ENCODE results near the gene PLLP. TPM values are rescaled to one million over a fixed set of nuclear protein-coding genes. Genes with fewer than 3 reads are reported as not detected.

PLLP gene
- total RNA-seq, 1 experiment from 2014 or later: 2.8 TPM

GRCh38 chr16:57216968-57217367 lies 67.5 kb downstream of the PLLP start:
- DNase-seq: no peak
- H3K4me2 ChIP-seq: no peak overlapping the region
- no TSS peak for BruUV-seq (replicated peaks)
- peaks cover 34% of the 10 kb centered on the region for H3K9me3 ChIP-seq (ENCODE audit: insufficient read depth, low read depth)
- no peaks in the 10 kb centered on the region for H3K79me2 ChIP-seq (ENCODE audit: low read depth)
- ChIA-PET CTCF (no interaction called here), POLR2A (ENCODE audit: unreplicated experiment) (no interaction called here)
- no peak overlapping the region for H3K27ac ChIP-seq
- peaks cover 72% of the 10 kb centered on the region for H3K36me3 ChIP-seq (ENCODE audit: low read depth)
- no peaks in the 10 kb centered on the region for H3K4me1 ChIP-seq (replicated peaks; ENCODE audit: insufficient read depth)
- no peaks in the 10 kb centered on the region for H3F3A ChIP-seq (ENCODE audit: insufficient read depth, low read depth)
- intact Hi-C loops (cut with micrococcal nuclease; ENCODE audit: unreplicated experiment): no loop called here
- no peak overlapping the region for H3K4me3 ChIP-seq
- no peak overlapping the region for H2AFZ ChIP-seq
- H3K27me3 ChIP-seq (ENCODE audit: insufficient read depth, low read depth): no peaks in the 10 kb centered on the region
- TF ChIP-seq EZH2 (IDR thresholded peaks at IDR 0.05; ENCODE audit: low read depth): no peak
- TF ChIP-seq CTCF (conservative IDR thresholded peaks at IDR 0.05): no peak
- no peaks in the 10 kb centered on the region for H3K9me2 ChIP-seq (ENCODE audit: insufficient read depth)
- no peaks in the 10 kb centered on the region for H4K20me1 ChIP-seq (ENCODE audit: insufficient read depth)

GRCh38 chr16:57213462-57213861 lies 71.0 kb downstream of the PLLP start:
- no peaks in the 10 kb centered on the region for H3K79me2 ChIP-seq (ENCODE audit: low read depth)
- H3K27ac ChIP-seq: no peak overlapping the region
- H4K20me1 ChIP-seq (ENCODE audit: insufficient read depth): no peaks in the 10 kb centered on the region
- ChIA-PET CTCF (no interaction called here), POLR2A (ENCODE audit: unreplicated experiment) (no interaction called here)
- no peak overlapping the region for H3K4me2 ChIP-seq
- no peaks in the 10 kb centered on the region for H3K9me2 ChIP-seq (ENCODE audit: insufficient read depth)
- H3K4me3 ChIP-seq: no peak overlapping the region
- H3K36me3 ChIP-seq (ENCODE audit: low read depth): peaks cover 55% of the 10 kb centered on the region
- no peaks in the 10 kb centered on the region for H3K27me3 ChIP-seq (ENCODE audit: insufficient read depth, low read depth)
- intact Hi-C loops (cut with micrococcal nuclease; ENCODE audit: unreplicated experiment): no loop called here
- peaks cover 22% of the 10 kb centered on the region; the same call in 1 of the 2 replicates for H3K9me3 ChIP-seq (ENCODE audit: insufficient read depth, low read depth)
- no peak overlapping the region for H2AFZ ChIP-seq
- H3F3A ChIP-seq (ENCODE audit: insufficient read depth, low read depth): no peaks in the 10 kb centered on the region
- no TSS peak for BruUV-seq (replicated peaks)
- TF ChIP-seq CTCF (conservative IDR thresholded peaks at IDR 0.05): no peak
- TF ChIP-seq EZH2 (IDR thresholded peaks at IDR 0.05; ENCODE audit: low read depth): no peak
- H3K4me1 ChIP-seq (replicated peaks; ENCODE audit: insufficient read depth): no peaks in the 10 kb centered on the region
- no peak for DNase-seq

- H3K27ac ChIP-seq: no peak overlapping the region
- no TSS peak for BruUV-seq (replicated peaks)
- H3K9me2 ChIP-seq (ENCODE audit: insufficient read depth): no peaks in the 10 kb centered on the region
- H3K4me3 ChIP-seq: no peak overlapping the region
- no peak for DNase-seq
- ChIA-PET POLR2A (ENCODE audit: unreplicated experiment) (no interaction called here), CTCF (no interaction called here)
- no peaks in the 10 kb centered on the region for H3K27me3 ChIP-seq (ENCODE audit: insufficient read depth, low read depth)
- H4K20me1 ChIP-seq (ENCODE audit: insufficient read depth): no peaks in the 10 kb centered on the region
- H2AFZ ChIP-seq: no peak overlapping the region
- H3K9me3 ChIP-seq (ENCODE audit: insufficient read depth, low read depth): 0 out of 2 replicates have a peak, but pooled peaks cover 9% of the 10 kb centered on the region
- no peaks in the 10 kb centered on the region for H3K4me1 ChIP-seq (replicated peaks; ENCODE audit: insufficient read depth)
- intact Hi-C loops (cut with micrococcal nuclease; ENCODE audit: unreplicated experiment): no loop called here
- no peaks in the 10 kb centered on the region for H3K79me2 ChIP-seq (ENCODE audit: low read depth)
- H3K36me3 ChIP-seq (ENCODE audit: low read depth): peaks cover 56% of the 10 kb centered on the region
- no peaks in the 10 kb centered on the region for H3F3A ChIP-seq (ENCODE audit: insufficient read depth, low read depth)
- H3K4me2 ChIP-seq: no peak overlapping the region
- TF ChIP-seq EZH2 (IDR thresholded peaks at IDR 0.05; ENCODE audit: low read depth): no peak
- no peak for TF ChIP-seq CTCF (conservative IDR thresholded peaks at IDR 0.05)
These were observed 74.7 kb downstream of the PLLP start for GRCh38 chr16:57209780-57210179.
